HG02759 (cell line): ENCODE measurements around the gene STK38.

Experiments used
- ATAC-seq: cut with Tn5 transposase; IDR thresholded peaks from one replicate; pipeline ENCODE4 v1.9.1; 2021; ENCODE audit warnings: mild to moderate bottlenecking, moderate library complexity; ENCODE audit not compliant: unreplicated experiment

STK38 gene

DNA sequence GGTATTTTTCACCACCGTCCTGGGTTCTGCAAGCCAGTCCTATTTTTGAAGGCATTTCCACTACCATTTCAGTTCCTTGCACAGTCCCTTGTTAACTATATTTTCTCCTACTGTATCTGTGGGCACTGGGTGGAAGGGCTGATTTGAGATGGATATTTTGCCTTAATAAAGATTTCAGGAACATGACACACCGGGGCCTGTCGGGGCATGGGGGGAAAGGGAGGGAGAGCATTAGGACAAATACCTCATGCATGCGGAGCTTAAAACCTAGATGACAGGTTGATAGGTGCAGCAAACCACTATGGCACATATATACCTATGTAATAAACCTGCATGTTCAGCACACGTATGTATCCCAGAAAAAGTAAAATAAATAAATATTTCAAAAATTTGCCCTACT is 22.4 kb downstream of the STK38 start:
- ATAC-seq = no peak

DNA sequence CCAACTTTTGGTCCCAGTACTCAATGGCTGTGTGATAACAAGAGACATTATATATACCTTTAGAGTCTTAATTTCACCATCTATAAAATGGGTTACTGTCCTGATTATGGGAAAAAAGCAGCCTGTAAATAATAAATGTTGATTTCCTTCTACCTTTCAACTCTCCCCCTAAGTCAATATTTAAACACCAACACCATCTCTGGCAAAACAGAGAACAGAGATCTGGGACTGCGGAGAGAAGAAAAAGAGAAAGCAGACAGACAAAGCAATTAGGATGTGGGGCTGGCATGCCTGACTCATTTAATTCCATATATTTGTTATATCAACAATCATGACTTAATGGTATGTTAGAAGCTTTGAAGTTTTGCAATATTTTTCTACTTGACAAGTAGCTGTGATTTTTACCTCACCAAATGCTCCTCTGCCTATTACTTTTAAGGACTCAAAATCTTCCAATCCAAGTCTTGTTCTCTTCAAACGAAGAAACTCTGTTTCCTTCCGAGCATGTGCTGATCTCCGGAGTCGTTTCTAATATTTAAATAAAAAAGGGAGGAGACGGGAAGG is 23.3 kb downstream of the STK38 start:
- ATAC-seq = no peak

- ATAC-seq = no peak
Observed at GRCh38 chr6:36523451-36523850, 23.8 kb downstream of the STK38 start.

DNA sequence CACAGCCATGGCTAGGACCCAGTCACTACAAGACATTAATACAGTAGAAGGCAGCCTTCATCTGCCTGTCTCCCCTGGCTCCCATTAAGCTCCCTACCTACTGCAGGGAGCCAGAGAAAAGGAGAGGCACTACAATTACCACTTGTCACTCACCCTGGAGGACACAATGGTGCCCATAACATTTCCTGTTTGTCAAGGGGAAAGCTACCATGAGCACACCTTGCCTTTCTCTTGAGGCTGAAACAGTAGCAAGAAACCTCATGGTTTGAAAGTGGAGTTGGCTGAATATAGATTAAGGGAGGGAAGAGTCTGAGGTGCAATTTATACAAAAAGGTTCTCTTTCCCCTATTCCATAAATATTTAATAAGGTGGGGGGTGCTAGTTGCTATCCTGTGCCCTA is 27.9 kb downstream of the STK38 start:
- ATAC-seq = no peak

- no peak for ATAC-seq
Observed at GRCh38 chr6:36517408-36517807, 29.9 kb downstream of the STK38 start.

DNA sequence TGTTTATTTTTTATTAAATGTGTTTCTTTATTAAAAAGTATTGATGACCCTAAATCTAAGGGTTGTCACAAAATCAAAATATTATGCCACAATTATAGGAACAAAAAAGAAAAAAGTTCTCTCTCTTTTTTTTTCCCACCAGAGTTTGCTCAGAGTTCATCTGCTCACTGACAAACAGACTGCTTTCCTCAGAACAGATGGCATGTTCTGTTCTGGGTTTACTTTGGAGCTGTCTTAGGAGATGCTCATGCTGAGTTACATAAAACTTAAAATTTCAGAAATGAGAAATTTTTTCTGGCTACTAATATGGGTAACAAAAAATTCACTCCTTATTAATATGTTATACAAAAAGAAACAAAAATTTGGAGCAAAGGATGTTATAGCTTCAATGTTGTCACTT is 30.3 kb downstream of the STK38 start:
- ATAC-seq = no peak

DNA sequence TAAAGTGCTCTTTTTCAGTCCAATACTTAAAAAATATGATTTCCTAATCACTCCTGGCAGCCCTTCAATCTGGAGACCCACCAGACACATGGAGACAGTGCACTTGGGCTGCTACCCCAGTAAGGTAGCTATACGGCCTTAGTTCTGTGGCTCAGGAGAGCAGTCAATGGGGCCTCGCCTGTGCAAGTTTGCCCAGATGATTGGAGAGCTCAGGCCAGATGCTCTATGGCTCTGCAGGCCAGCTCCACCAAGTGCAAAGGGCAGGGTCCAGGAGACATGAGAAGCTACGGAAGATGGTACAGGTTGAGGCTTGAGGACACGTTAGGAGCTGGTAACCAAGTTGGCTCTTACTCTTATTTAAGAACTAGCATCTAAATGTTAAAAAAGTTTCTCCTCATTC is 30.7 kb downstream of the STK38 start:
- no peak for ATAC-seq

GRCh38 chr6:36515844-36516243 is 31.4 kb downstream of the STK38 start:
- no peak for ATAC-seq

DNA sequence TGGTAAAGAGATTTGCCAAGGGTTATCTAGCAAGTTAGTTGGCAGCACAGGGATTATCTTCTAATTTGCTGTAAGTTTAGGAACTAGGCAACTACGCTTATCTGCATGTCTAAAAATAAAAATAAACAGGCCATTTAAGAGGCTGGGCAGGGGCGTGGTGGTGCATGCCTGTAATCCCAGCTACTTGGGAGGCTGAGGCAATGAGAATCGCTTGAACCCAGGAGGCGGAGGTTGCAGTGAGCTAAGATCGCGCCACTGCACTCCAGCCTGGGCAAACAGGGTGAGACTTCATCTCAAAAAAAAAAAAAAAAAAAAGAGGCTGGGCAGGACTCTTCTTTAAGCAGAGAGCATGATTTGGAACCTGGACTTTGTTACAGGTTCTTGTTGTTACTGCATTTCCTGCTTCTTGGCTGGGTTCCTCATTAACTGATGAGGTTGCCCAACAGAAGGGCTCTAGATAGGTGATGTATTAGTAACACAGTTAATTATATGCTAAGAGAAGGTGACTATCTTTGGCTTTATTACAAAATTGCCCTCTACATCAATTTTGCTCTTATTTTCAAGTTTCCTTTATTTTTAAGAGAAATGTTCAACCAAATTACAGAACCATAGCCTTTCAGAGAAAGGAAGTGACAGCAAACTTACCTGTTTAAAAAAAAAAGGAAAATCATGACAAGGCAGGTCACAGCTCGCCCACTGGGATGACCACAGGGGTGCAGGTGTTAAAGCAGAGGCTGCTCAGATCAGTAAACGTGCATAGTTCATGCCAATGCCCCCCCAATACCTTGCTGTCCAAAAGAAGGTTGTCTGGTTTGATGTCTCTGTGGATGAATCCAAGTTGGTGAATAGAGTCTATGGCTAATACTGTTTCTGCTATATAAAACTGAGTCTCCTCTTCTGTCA is 32.5 kb downstream of the STK38 start:
- ATAC-seq = no peak

DNA sequence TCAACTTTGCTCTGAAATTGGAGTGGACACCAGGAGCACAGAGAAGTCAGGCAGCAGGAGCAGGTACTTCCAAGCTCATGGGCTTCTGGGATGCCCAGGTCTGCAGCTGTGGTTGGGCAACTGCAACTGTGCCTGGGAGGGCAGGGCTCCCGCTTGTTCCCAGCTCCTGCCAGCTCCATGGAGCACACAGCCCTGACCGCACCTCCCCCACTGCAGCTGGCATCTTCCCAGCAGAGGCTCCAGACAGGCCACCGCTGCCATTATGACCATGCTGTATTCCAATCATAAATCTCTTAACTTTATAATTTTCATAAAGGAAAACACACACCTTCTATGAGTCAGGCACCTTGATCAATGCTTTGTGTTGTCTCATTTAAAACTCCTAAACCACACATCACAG is 36.9 kb downstream of the STK38 start:
- no peak for ATAC-seq

GRCh38 chr6:36508532-36508931 is 38.7 kb downstream of the STK38 start:
- no peak for ATAC-seq

GRCh38 chr6:36506611-36507010 is 40.7 kb downstream of the STK38 start:
- ATAC-seq = no peak

DNA sequence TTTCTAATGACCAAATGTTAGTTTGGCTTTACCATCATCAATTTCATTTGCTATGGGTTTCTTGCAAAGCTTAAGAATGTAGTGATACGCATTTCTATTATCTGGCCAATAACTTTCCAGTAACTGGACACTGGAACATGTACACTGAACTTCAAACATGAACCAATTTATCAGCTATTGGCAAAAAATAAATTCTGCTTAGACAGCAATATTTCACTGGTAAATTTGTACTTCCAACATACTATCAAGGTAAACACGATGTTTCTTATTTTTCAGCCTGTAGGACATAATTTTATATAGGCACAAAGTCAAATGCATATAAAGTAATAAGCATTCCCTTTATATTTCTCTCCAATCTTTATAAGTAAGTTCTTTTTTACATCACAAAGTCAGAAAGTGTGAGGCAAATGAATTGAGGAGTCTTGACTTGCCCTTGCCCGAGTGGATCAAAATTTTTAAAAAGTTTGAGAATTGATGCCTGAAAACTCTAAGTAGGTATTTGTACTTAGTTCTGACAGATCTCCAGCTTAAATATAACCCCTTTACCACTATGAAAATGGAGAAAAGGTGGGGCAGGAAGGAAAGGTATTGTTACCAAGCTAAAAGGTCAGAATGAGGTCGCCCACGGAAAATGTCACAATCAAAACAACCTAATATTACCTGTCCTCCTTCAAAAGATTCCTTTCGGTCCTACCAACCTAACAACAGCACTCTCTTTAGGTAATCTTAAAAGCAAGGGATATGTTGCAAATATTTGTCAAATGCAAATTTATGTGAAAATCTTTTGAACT is 41.3 kb downstream of the STK38 start:
- ATAC-seq = no peak

DNA sequence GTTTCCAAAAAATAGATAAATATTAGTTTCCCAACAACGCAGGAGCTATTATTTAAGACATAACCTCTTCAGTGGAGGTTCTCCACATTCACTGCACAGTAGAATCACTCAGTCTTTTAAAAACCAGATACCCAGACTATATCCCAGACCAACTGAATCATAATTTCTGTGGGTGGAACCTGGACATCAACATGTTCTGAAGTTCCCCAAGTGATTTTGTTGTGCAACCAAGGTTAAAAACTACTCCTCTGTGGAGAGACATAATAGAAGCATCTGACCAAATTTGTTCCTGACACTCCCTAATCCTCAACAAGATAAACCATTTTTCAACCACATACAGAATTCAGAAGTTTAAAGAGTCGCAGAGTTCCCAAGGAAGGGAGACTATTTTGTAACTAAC is 42.3 kb downstream of the STK38 start:
- ATAC-seq = no peak

DNA sequence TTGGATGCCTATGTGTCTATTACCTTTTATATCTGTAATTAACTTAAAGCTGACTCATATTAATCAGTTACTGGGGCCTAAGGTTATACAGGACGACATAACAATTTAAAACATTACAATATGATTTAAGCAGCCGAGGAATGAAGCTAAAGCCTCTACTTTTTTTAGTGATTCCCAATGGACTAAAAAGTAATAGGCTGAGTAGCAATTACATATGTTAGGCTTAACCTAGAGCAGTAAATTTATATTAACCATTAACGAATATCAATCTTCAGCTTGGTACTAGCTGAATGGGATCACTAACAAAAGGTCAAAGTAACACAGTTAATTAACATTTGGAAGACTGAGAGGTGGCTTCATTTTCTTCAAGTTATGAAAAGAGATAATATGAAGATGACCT is 43.1 kb downstream of the STK38 start:
- ATAC-seq = no peak

DNA sequence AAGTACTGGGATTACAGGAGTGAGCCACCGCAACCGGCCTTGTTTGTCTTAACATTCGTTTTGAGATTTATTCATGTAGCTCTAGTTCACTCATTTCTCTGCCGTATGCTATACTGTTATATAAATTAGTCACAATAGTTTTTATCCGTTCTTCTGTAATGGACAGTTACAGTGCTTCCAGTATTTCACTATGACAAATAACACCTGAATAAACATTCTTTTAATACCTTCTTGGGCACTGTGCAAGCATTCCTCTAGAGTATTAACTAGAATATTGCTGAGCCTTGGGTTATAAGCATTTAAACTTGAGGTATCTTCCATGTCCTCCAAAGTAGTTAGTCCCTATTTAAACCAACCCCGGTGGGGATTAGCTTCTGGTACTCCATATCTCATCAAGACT is 45.6 kb downstream of the STK38 start:
- no peak for ATAC-seq

- no peak for ATAC-seq
Observed at GRCh38 chr6:36499918-36500317, 47.4 kb downstream of the STK38 start.

DNA sequence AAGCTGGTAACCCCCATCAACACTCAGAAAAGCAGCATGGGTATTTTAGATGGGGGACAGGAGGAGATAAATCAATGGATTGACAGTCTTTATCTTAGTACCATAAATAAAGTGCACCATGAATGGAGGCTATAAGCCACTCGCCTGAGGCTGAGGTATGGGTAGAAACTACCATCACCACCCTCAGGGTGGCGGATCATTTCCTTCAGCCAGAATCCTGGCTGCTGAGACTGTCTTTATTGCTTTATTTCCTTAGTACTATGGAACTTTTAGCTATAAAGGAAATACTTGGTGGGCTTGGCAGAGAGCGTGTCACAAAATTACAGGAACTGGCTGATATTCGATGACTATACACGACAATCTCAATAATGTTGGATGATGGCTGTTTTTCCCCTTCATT is 52.2 kb downstream of the STK38 start:
- ATAC-seq = no peak

DNA sequence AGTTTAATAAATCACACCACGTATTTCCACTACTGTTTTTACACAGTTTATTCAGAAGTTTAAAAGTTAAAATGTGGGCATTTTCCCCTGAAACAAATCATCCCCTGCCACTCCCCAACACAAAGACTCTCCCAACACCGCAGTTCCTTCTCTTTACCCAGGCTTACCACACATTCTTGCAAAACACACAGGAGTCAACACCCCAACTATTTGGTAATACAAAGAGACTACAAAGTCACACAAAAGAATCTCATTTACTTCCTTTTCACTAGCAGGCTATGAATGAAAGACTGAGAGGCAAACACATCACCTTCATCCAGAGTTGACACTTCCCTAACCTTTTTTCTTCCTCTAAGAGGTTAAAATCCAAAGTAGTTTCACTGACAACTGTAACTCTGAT is 53.4 kb downstream of the STK38 start:
- ATAC-seq = no peak

DNA sequence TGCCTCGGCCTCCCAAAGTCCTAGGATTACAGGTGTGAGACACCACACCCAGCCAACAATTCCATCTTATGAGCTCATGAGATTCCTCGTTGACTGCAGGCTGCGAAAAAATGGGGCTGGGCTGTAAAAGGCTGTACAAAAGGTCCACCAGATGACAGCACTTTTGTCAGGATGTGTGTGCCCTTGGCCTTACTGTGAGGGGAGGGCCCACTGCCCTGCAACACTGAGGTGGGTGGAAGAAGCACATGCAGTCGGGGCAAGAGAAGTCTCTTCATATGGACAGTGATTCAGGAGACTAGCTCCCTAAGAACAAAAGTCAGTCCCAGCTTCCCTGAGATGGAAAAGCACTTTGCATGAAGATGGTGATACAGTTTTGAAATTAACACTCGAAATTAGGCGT is 54.0 kb downstream of the STK38 start:
- ATAC-seq = no peak

DNA sequence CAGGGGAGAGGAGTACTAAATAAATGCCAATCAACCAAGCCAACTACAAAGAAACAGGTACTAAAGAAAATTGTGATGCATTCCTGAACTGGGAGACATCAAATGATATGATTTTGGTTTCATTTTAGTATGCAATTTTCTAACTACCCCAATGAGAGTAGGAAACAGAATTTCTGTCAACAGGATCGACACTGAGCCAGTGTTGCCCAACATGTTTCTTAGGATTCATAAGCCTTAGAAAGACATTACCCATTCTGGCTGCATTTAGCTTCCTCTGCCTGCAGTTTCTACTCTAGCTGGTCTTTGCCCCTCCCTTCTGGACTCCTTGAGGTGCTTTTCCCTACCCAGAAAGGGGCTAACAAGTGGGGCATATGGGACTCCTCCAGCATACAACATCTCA is 54.7 kb downstream of the STK38 start:
- no peak for ATAC-seq

DNA sequence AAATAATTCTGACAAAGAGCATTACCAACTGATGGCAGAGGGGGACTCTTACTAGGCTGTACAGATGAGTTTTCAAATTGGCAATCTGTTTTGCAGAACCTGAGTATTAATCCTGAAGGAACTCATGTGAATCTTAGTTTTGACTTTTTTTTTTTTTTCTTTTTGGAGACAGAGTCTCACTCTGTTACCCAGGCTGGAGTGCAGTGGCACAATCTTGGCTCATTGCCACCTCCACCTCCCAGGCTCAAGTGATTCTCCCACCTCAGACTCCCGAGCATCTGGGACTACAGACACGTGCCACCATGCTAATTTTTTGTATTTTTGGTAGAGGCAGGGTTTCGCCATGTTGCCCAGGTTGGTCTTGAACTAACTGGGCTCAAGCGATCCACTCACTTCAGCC is 55.2 kb downstream of the STK38 start:
- ATAC-seq = no peak
